Tibial artery (tissue), 4 donors: ENCODE results near the gene CHAT.

Experiments used
- DNase-seq, 2 donors: peaks; one replicate each; pipeline ENCODE4 v3.0.0-alpha.2; 2019
- H3K27ac ChIP-seq, 2 donors: fragments of 200-600 bp; sonication (generic) in 1 of 2; 1 replicate in 1 of 2; 2 replicates in 1 of 2; pipeline ENCODE4 v1.5.1; 2018 to 2019; ENCODE audit warnings: mild to moderate bottlenecking in 1 of 2
- H3K27me3 ChIP-seq, 2 donors: fragments of 200-600 bp; sonication (generic) in 1 of 2; one replicate each; pipeline versions ENCODE4 v1.5.1 to v1.6.0; 2016 to 2019
- H3K36me3 ChIP-seq, 3 donors: fragments of 200-600 bp; sonication (generic) in 2 of 3; one replicate each; pipeline ENCODE4 v1.5.1; 2016 to 2019; ENCODE audit warnings: mild to moderate bottlenecking in 2 of 3
- H3K4me1 ChIP-seq, 4 donors: fragments of 200-600 bp; sonication (generic) in 2 of 4; 1 replicate in 3 of 4; 2 replicates in 1 of 4; pipeline ENCODE4 v1.5.1; 2016 to 2019
- H3K4me3 ChIP-seq, 2 donors: fragments of 200-600 bp; sonication (generic) in 1 of 2; 1 replicate in 1 of 2; 2 replicates in 1 of 2; pipeline ENCODE4 v1.5.1; 2018 to 2019; ENCODE audit warnings: mild to moderate bottlenecking in 2 of 2
- H3K9me3 ChIP-seq, 3 donors: fragments of 200-600 bp; sonication (generic) in 1 of 3; one replicate each; pipeline ENCODE4 v1.5.1; 2016 to 2019
- CTCF ChIP-seq, 2 experiments: fragments of 200-600 bp in 1 of 2; fragments of 450-650 bp in 1 of 2; IDR thresholded peaks; one replicate each; pipeline ENCODE4 v1.5.1; 2017 to 2019; ENCODE audit warnings: antibody characterized with exemption in 2 of 2, mild to moderate bottlenecking in 1 of 2, moderate library complexity in 1 of 2
- intact Hi-C: fragments of 100-400 bp; cut with DNase I; formaldehyde crosslinking; loops from one replicate; pipeline ENCODE4 v1.15.0; 2023; ENCODE audit warnings: low total_unique reads

Gene CHAT

GRCh38 chr10:49689882-49690510, 76.2 kb downstream of the CHAT start:
- intact Hi-C loops: no loop called here
- no peaks in the 10 kb centered on the region for H3K36me3 ChIP-seq
- H3K27me3 ChIP-seq: peaks cover 0 to 31% of the 10 kb centered on the region in 2 donors
- H3K4me3 ChIP-seq: no peak overlapping the region
- DNase-seq: no peak
- H3K4me1 ChIP-seq: no peaks in the 10 kb centered on the region
- no peak overlapping the region for H3K27ac ChIP-seq
- peaks cover 0 to 14% (median 0%) of the 10 kb centered on the region in 3 donors for H3K9me3 ChIP-seq
- TF ChIP-seq CTCF (IDR thresholded peaks at IDR 0.05): no peak

DNA sequence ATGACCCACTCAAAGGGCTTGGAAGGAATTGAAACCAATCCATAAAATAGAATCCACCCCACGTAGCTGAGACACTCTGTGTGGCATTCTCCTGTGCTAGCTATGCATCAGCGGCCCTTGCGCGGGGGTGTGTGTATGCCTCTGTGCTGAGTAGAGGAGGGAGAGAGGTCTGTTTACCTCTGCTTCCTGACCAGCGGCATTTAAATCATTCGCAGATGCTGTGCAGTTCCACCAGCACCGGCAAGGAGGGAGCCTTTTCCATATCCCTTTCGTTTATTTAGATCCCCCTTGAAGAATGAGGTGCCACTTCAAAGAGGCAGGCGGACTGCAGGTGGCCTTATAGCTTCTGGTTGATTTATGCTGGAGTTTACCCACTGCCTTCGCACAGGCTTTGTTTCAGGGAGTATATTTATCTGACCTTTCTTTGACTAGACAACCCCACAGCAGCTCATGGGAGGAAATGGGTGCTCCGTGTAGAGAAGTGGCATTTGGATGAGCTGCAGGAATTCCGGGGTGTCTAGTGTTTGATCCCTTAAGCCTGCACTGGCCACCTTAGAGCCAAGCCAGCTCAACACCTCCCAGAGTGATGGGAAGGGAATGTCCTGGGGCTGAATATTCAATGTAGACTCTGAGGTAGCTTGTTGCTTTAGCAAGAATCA, 77.0 kb downstream of the CHAT start:
- no peaks in the 10 kb centered on the region for H3K36me3 ChIP-seq
- peaks cover 0 to 10% (median 0%) of the 10 kb centered on the region in 3 donors for H3K9me3 ChIP-seq
- no peak for DNase-seq
- H3K4me1 ChIP-seq: no peaks in the 10 kb centered on the region
- peaks cover 0 to 31% of the 10 kb centered on the region in 2 donors for H3K27me3 ChIP-seq
- H3K4me3 ChIP-seq: no peak overlapping the region
- no peak overlapping the region for H3K27ac ChIP-seq
- TF ChIP-seq CTCF (IDR thresholded peaks at IDR 0.05): no peak
- intact Hi-C loops: no loop called here

DNA sequence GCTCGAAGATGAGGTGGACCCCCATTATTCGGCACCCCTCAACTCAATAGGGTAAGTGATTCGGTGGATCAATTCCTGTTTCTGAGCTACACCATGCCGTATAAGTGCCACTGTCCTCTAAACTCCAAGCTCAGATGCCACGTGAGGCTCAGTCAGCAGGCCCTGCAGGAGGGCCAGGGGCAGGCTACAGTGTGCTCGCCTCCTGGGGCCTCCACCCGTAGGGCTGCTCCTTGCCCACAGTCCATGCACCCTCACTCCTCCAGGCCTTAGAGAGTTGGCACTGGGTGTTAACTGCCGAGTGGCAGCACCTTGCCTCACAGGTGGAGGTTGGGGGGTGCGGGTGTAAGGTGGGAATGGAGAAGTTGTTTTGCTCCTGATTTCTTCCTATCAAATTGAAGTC, 77.8 kb downstream of the CHAT start:
- Histone ChIP-seq H3K27ac (no peak overlapping the region), H3K36me3 (no peaks in the 10 kb centered on the region), H3K27me3 (peaks cover 0 to 31% of the 10 kb centered on the region in 2 donors), H3K4me1 (no peaks in the 10 kb centered on the region), H3K9me3 (peaks cover 0 to 7% (median 0%) of the 10 kb centered on the region in 3 donors), H3K4me3 (no peak overlapping the region)
- no peak for TF ChIP-seq CTCF (IDR thresholded peaks at IDR 0.05)
- no peak for DNase-seq
- intact Hi-C loops: no loop called here

DNA sequence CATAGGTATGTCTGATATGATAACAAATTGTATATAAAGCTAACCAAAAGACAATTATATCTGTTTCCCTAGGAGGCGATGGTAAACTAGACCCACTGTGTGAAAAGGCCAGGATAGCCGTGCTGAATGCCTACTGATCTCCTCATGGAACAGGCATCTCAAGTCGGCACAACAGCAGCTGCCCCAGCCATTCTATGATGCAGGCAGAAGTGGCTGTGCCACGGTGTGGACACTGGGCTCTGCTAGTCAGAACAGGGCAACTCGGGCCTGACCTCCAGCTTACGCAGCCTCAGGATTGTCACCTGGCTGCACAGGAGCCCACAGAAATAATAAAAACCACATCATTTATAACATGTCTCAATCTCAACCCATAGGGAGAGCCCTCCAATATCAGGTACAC, 80.6 kb downstream of the CHAT start:
- DNase-seq: no peak
- no peak for TF ChIP-seq CTCF (IDR thresholded peaks at IDR 0.05)
- Histone ChIP-seq H3K27ac (no peak overlapping the region), H3K27me3 (peaks cover 0 to 13% of the 10 kb centered on the region in 2 donors), H3K4me1 (no peaks in the 10 kb centered on the region), H3K36me3 (no peaks in the 10 kb centered on the region), H3K4me3 (no peak overlapping the region), H3K9me3 (no peaks in the 10 kb centered on the region)
- intact Hi-C loops: no loop called here

- Histone ChIP-seq H3K36me3 (no peaks in the 10 kb centered on the region), H3K27me3 (peaks cover 0 to 7% of the 10 kb centered on the region in 2 donors), H3K4me1 (no peaks in the 10 kb centered on the region), H3K9me3 (no peaks in the 10 kb centered on the region), H3K27ac (no peak overlapping the region), H3K4me3 (no peak overlapping the region)
- no peak for TF ChIP-seq CTCF (IDR thresholded peaks at IDR 0.05)
- intact Hi-C loops: no loop called here
- DNase-seq: no peak
Observed at GRCh38 chr10:49696311-49696710, 82.5 kb downstream of the CHAT start.
